Measurements from ENCODE around the gene ICA1L. TPM values are rescaled to one million over a fixed set of nuclear protein-coding genes. Genes with fewer than 3 reads are reported as not detected.

Gene ICA1L
- total RNA-seq, 1 donor from 2014 or later = 2.7 TPM

GRCh38 chr2:202848813-202849212 is 22.8 kb downstream of the ICA1L start:
- no peak overlapping the region for H3K4me2 ChIP-seq (ENCODE audit: low read length)
- peaks cover 4% of the 10 kb centered on the region for H3K36me3 Mint-ChIP-seq (ENCODE audit: low read depth, unreplicated experiment)
- no peaks in the 10 kb centered on the region for H3K4me1 Mint-ChIP-seq (ENCODE audit: low read depth, unreplicated experiment)

GRCh38 chr2:202847693-202848524 is 23.7 kb downstream of the ICA1L start:
- Mint-ChIP-seq H3K9me3 (ENCODE audit: unreplicated experiment) (peaks cover 7% of the 10 kb centered on the region), H3K27me3 (ENCODE audit: low read depth, unreplicated experiment) (no peaks in the 10 kb centered on the region), H3K36me3 (ENCODE audit: low read depth, unreplicated experiment) (peaks cover 10% of the 10 kb centered on the region), H3K4me1 (ENCODE audit: low read depth, unreplicated experiment) (no peaks in the 10 kb centered on the region), H3K4me3 (ENCODE audit: unreplicated experiment) (no peak overlapping the region), H3K27ac (ENCODE audit: unreplicated experiment) (no peak overlapping the region)
- DNase-seq (ENCODE audit: low read depth) (no peak), FAIRE-seq (no peak)
- TF ChIP-seq, protein P1, sequence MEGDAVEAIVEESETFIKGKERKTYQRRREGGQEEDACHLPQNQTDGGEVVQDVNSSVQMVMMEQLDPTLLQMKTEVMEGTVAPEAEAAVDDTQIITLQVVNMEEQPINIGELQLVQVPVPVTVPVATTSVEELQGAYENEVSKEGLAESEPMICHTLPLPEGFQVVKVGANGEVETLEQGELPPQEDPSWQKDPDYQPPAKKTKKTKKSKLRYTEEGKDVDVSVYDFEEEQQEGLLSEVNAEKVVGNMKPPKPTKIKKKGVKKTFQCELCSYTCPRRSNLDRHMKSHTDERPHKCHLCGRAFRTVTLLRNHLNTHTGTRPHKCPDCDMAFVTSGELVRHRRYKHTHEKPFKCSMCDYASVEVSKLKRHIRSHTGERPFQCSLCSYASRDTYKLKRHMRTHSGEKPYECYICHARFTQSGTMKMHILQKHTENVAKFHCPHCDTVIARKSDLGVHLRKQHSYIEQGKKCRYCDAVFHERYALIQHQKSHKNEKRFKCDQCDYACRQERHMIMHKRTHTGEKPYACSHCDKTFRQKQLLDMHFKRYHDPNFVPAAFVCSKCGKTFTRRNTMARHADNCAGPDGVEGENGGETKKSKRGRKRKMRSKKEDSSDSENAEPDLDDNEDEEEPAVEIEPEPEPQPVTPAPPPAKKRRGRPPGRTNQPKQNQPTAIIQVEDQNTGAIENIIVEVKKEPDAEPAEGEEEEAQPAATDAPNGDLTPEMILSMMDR (IDR thresholded peaks at IDR 0.05; ENCODE audit: insufficient read depth, low read depth, low read length) = no peak
- TF ChIP-seq EZH2 (IDR thresholded peaks at IDR 0.05; ENCODE audit: insufficient read depth, low read length) = no peak
- Histone ChIP-seq H3K4me1 (ENCODE audit: insufficient read depth, low read length) (no peaks in the 10 kb centered on the region), H4K20me1 (ENCODE audit: insufficient read depth, low read length) (no peaks in the 10 kb centered on the region), H3K27ac (ENCODE audit: low read depth, low read length) (no peak overlapping the region), H3K79me2 (ENCODE audit: insufficient read depth, low read length) (no peaks in the 10 kb centered on the region), H3K9me3 (ENCODE audit: insufficient read depth, low read depth, low read length) (no peaks in the 10 kb centered on the region), H3K36me3 (ENCODE audit: insufficient read depth, low read length) (no peaks in the 10 kb centered on the region), H3K4me3 (ENCODE audit: insufficient read depth, low read depth, low read length) (no peak overlapping the region), H2AFZ (ENCODE audit: low read depth, low read length) (no peak overlapping the region), H3K27me3 (ENCODE audit: insufficient read depth, low read length) (no peaks in the 10 kb centered on the region), H3K9ac (ENCODE audit: low read length) (no peak overlapping the region), H3K4me2 (ENCODE audit: low read length) (no peak overlapping the region)

More at GRCh38 chr2:202848813-202849212, 22.8 kb downstream of the ICA1L start:
- Histone ChIP-seq H3K9me3 (ENCODE audit: insufficient read depth, low read depth, low read length) (no peaks in the 10 kb centered on the region), H3K27ac (ENCODE audit: low read depth, low read length) (no peak overlapping the region), H3K79me2 (ENCODE audit: insufficient read depth, low read length) (no peaks in the 10 kb centered on the region), H3K9ac (ENCODE audit: low read length) (no peak overlapping the region), H3K36me3 (ENCODE audit: insufficient read depth, low read length) (no peaks in the 10 kb centered on the region), H2AFZ (ENCODE audit: low read depth, low read length) (peak overlapping the region; percentile 4), H4K20me1 (ENCODE audit: insufficient read depth, low read length) (no peaks in the 10 kb centered on the region), H3K4me3 (ENCODE audit: insufficient read depth, low read depth, low read length) (no peak overlapping the region), H3K4me1 (ENCODE audit: insufficient read depth, low read length) (no peaks in the 10 kb centered on the region), H3K27me3 (ENCODE audit: insufficient read depth, low read length) (no peaks in the 10 kb centered on the region)
- Mint-ChIP-seq H3K27ac (ENCODE audit: unreplicated experiment) (peak overlapping the region; percentile 72), H3K4me3 (ENCODE audit: unreplicated experiment) (no peak overlapping the region), H3K9me3 (ENCODE audit: unreplicated experiment) (no peaks in the 10 kb centered on the region), H3K27me3 (ENCODE audit: low read depth, unreplicated experiment) (no peaks in the 10 kb centered on the region)
- FAIRE-seq (no peak), DNase-seq (ENCODE audit: low read depth) (no peak)
- no peak for TF ChIP-seq EZH2 (IDR thresholded peaks at IDR 0.05; ENCODE audit: insufficient read depth, low read length)
- TF ChIP-seq, protein P1 (IDR thresholded peaks at IDR 0.05; ENCODE audit: insufficient read depth, low read depth, low read length) = no peak

DNA sequence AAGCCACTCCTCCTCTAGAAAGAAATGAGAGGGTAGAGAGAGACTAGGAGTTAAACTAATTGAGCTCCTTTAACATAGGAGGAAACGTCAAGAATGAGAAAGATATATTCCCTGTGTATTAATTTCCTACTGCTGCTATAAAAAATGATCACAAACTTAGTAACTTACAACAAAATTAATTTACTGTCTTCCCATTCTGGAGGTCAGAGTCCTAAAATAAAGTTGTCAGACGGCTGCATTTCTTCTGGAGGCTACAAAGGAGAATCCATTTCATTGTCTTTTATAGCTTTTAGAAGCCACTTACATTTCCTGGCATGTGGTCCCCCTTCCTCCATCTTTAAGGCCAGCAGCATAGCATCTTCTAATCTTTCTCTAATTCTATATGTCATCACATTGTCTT is 26.9 kb downstream of the ICA1L start:
- Histone ChIP-seq H3K4me1 (ENCODE audit: insufficient read depth, low read length) (no peaks in the 10 kb centered on the region), H3K4me3 (ENCODE audit: insufficient read depth, low read depth, low read length) (no peak overlapping the region), H4K20me1 (ENCODE audit: insufficient read depth, low read length) (no peaks in the 10 kb centered on the region), H3K79me2 (ENCODE audit: insufficient read depth, low read length) (no peaks in the 10 kb centered on the region), H3K27me3 (ENCODE audit: insufficient read depth, low read length) (no peaks in the 10 kb centered on the region), H3K9ac (ENCODE audit: low read length) (no peak overlapping the region), H3K9me3 (ENCODE audit: insufficient read depth, low read depth, low read length) (no peaks in the 10 kb centered on the region), H3K27ac (ENCODE audit: low read depth, low read length) (no peak overlapping the region), H3K36me3 (ENCODE audit: insufficient read depth, low read length) (no peaks in the 10 kb centered on the region), H3K4me2 (ENCODE audit: low read length) (no peak overlapping the region), H2AFZ (ENCODE audit: low read depth, low read length) (no peak overlapping the region)
- H3K27me3 Mint-ChIP-seq (ENCODE audit: low read depth, unreplicated experiment) = no peaks in the 10 kb centered on the region
- DNase-seq (ENCODE audit: low read depth) = no peak
- FAIRE-seq = no peak
- H3K4me3 Mint-ChIP-seq (ENCODE audit: unreplicated experiment) = no peak overlapping the region
- peaks cover 12% of the 10 kb centered on the region for H3K36me3 Mint-ChIP-seq (ENCODE audit: low read depth, unreplicated experiment)
- H3K9me3 Mint-ChIP-seq (ENCODE audit: unreplicated experiment) = peaks cover 17% of the 10 kb centered on the region
- H3K27ac Mint-ChIP-seq (ENCODE audit: unreplicated experiment) = no peak overlapping the region
- TF ChIP-seq, protein P1 (IDR thresholded peaks at IDR 0.05; ENCODE audit: insufficient read depth, low read depth, low read length) = no peak
- TF ChIP-seq EZH2 (IDR thresholded peaks at IDR 0.05; ENCODE audit: insufficient read depth, low read length) = no peak
- no peaks in the 10 kb centered on the region for H3K4me1 Mint-ChIP-seq (ENCODE audit: low read depth, unreplicated experiment)

All from astrocyte (in vitro differentiated cells and primary cell).